KMS-11 (cell line): ENCODE data around the gene ISCU.

Experiments
- H2AFZ ChIP-seq: fragments of 200-600 bp; sonication (generic); 2 replicates; pipeline ENCODE4 v1.6.1; 2016; ENCODE audit warnings: antibody characterized with exemption, mixed run types, low read depth
- H3K27ac ChIP-seq: fragments of 200-600 bp; sonication (generic); 2 replicates; pipeline ENCODE4 v1.6.1; 2016; ENCODE audit warnings: mild to moderate bottlenecking, mixed run types
- H3K27me3 ChIP-seq: fragments of 200-600 bp; sonication (generic); 2 replicates; pipeline ENCODE4 v1.6.1; 2017; ENCODE audit warnings: mild to moderate bottlenecking, low read depth, mixed run types, moderate library complexity; ENCODE audit not compliant: insufficient read depth
- H3K36me3 ChIP-seq: fragments of 200-600 bp; sonication (generic); 2 replicates; pipeline ENCODE4 v1.6.1; 2017; ENCODE audit warnings: mild to moderate bottlenecking, mixed run types; ENCODE audit not compliant: insufficient read depth
- H3K4me1 ChIP-seq: fragments of 200-600 bp; sonication (generic); 2 replicates; pipeline ENCODE4 v1.6.1; 2016; ENCODE audit warnings: mild to moderate bottlenecking, low read depth, mixed run types; ENCODE audit not compliant: poor library complexity, severe bottlenecking
- H3K4me2 ChIP-seq: fragments of 200-600 bp; sonication (generic); 2 replicates; pipeline ENCODE4 v1.7.0; 2016; ENCODE audit warnings: mild to moderate bottlenecking, mixed run types
- H3K4me3 ChIP-seq: fragments of 200-600 bp; sonication (generic); IDR thresholded peaks from 2 replicates; pipeline ENCODE4 v1.6.1; 2017; ENCODE audit warnings: low read depth, low read length, mixed read lengths; ENCODE audit not compliant: insufficient read depth
- H3K79me2 ChIP-seq: fragments of 200-600 bp; sonication (generic); 2 replicates; pipeline ENCODE4 v1.6.1; 2016; ENCODE audit warnings: low read depth, mixed run types; ENCODE audit not compliant: insufficient read depth
- H3K9ac ChIP-seq: fragments of 200-600 bp; sonication (generic); 2 replicates; pipeline ENCODE4 v1.6.1; 2016; ENCODE audit warnings: mild to moderate bottlenecking, mixed run types
- H4K20me1 ChIP-seq: fragments of 200-600 bp; sonication (generic); 2 replicates; pipeline ENCODE4 v1.6.1; 2016; ENCODE audit warnings: mild to moderate bottlenecking, mixed run types; ENCODE audit not compliant: insufficient read depth
- TF ChIP-seq, protein P1 (sequence below): fragments of 200-600 bp; sonication (generic); conservative IDR thresholded peaks from 2 replicates; pipeline ENCODE4 v1.6.1; 2017; ENCODE audit warnings: low read depth, mild to moderate bottlenecking, antibody characterized with exemption, low read length, moderate library complexity, mixed read lengths

ISCU gene

GRCh38 chr12:108614639-108615038 lies 52.2 kb downstream of the ISCU start:
- H3K9ac ChIP-seq, result no peak overlapping the region
- H3K27me3 ChIP-seq, result no peaks in the 10 kb centered on the region
- H4K20me1 ChIP-seq, result no peaks in the 10 kb centered on the region
- no peak overlapping the region for H3K4me3 ChIP-seq
- no peaks in the 10 kb centered on the region for H3K79me2 ChIP-seq
- H3K4me2 ChIP-seq, result no peak overlapping the region
- no peak overlapping the region for H2AFZ ChIP-seq
- no peaks in the 10 kb centered on the region for H3K36me3 ChIP-seq
- no peak overlapping the region for H3K27ac ChIP-seq
- TF ChIP-seq, protein P1, sequence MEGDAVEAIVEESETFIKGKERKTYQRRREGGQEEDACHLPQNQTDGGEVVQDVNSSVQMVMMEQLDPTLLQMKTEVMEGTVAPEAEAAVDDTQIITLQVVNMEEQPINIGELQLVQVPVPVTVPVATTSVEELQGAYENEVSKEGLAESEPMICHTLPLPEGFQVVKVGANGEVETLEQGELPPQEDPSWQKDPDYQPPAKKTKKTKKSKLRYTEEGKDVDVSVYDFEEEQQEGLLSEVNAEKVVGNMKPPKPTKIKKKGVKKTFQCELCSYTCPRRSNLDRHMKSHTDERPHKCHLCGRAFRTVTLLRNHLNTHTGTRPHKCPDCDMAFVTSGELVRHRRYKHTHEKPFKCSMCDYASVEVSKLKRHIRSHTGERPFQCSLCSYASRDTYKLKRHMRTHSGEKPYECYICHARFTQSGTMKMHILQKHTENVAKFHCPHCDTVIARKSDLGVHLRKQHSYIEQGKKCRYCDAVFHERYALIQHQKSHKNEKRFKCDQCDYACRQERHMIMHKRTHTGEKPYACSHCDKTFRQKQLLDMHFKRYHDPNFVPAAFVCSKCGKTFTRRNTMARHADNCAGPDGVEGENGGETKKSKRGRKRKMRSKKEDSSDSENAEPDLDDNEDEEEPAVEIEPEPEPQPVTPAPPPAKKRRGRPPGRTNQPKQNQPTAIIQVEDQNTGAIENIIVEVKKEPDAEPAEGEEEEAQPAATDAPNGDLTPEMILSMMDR, result no peak
- H3K4me1 ChIP-seq, result peaks cover 54% of the 10 kb centered on the region

- Histone ChIP-seq H4K20me1 (no peaks in the 10 kb centered on the region), H2AFZ (no peak overlapping the region), H3K4me1 (peaks cover 61% of the 10 kb centered on the region), H3K4me2 (no peak overlapping the region), H3K79me2 (no peaks in the 10 kb centered on the region), H3K27ac (peak overlapping the region; percentile 96), H3K36me3 (no peaks in the 10 kb centered on the region), H3K4me3 (no peak overlapping the region), H3K9ac (no peak overlapping the region), H3K27me3 (no peaks in the 10 kb centered on the region)
- TF ChIP-seq, protein P1, result no peak
Observed at GRCh38 chr12:108615918-108616317, 53.5 kb downstream of the ISCU start.

GRCh38 chr12:108616359-108616758 lies 54.0 kb downstream of the ISCU start:
- Histone ChIP-seq H3K27me3 (no peaks in the 10 kb centered on the region), H3K36me3 (no peaks in the 10 kb centered on the region), H3K4me2 (peak overlapping the region; percentile 60), H3K9ac (peak overlapping the region; percentile 55; the same call in 1 of the 2 replicates), H3K4me3 (no peak overlapping the region), H2AFZ (no peak overlapping the region), H3K27ac (peak overlapping the region; percentile 96), H3K79me2 (no peaks in the 10 kb centered on the region), H3K4me1 (peaks cover 61% of the 10 kb centered on the region), H4K20me1 (no peaks in the 10 kb centered on the region)
- TF ChIP-seq, protein P1, result no peak

DNA sequence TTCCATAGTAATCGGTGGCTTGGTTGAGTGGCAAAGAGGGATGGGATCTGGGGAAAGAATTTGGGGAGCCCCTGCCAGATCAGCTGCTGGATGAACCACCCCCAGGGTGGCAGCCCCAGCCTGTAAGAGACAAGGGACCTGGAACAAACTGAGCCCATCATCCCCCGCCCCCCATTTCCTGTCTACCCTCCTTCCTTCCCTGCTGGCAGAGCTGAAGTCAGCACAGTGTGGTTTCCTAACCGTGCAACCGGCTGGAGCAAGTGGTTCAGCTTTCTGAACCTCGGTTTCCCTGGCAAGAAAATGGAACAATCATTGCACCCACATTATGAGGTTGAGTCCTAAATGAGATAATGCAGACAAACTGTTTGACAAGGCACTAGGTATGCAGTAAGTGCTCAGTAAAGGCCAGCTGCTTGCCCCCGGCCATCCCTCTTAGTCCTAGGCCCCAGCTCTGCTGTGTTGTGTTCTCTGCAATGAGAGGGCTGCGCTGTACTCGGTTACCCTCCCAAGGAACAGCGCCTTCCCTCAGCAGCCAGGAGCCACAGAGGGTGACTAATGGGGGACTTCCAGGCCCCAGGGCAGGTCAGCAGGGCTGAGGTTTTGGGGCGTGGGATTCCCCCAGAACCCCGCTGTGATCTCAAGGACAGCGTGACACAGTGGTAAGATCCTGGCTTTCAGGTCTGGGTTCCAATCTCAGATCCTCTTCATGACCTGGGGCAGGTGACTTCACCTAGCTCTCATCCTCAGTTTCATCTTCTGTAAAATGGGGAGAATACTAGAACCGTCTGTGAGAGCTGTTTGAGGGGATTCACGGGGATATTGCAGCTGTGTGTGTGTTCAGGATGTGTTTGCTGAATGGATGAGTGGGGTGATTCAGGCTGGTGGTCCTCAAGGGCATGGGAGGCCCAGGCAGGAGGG lies 54.8 kb downstream of the ISCU start:
- TF ChIP-seq, protein P1, result no peak
- H3K27ac ChIP-seq, result peak overlapping the region; percentile 96
- H3K36me3 ChIP-seq, result no peaks in the 10 kb centered on the region
- peak overlapping the region; percentile 60 for H3K4me2 ChIP-seq
- peaks cover 61% of the 10 kb centered on the region for H3K4me1 ChIP-seq
- H3K27me3 ChIP-seq, result no peaks in the 10 kb centered on the region
- no peaks in the 10 kb centered on the region for H3K79me2 ChIP-seq
- peak overlapping the region; percentile 55; the same call in 1 of the 2 replicates for H3K9ac ChIP-seq
- no peaks in the 10 kb centered on the region for H4K20me1 ChIP-seq
- no peak overlapping the region for H2AFZ ChIP-seq
- no peak overlapping the region for H3K4me3 ChIP-seq
